Islet precursor cell (in vitro differentiated cells): ENCODE measurements around the gene ALG14.
A peak's percentile ranks its signal among the peaks of the same experiment; 100 is the strongest.
"Not testable (repeated sequence)": the region's sequence is repeated elsewhere in the genome, so short reads cannot be mapped to it uniquely, and the experiment has no call there.

ENCODE experiments used
- DNase-seq: peaks from one replicate; pipeline ENCODE4 v3.0.0-alpha.2; 2018

ALG14 gene

GRCh38 chr1:95005584-95005983 is 67.2 kb downstream of the ALG14 start:
- no peak for DNase-seq

GRCh38 chr1:95004013-95004412 is 68.7 kb downstream of the ALG14 start:
- DNase-seq, result no peak

DNA sequence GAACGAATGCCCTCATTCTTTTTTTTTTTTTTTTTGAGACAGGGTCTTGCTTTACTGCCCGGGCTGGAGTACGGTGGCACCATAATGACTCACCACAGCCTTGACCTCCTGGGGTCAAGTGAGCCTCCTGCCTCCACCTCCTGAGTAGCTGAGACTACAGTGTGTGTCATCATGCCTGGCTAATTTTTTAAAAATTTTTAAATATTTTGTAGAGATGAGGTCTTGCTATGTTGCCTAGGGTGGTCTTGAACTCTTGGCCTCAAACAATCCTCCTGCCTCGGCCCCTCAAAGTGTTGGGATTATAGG is 69.4 kb downstream of the ALG14 start:
- DNase-seq, result no peak

GRCh38 chr1:95002540-95003432 is 70.0 kb downstream of the ALG14 start:
- no peak for DNase-seq

DNA sequence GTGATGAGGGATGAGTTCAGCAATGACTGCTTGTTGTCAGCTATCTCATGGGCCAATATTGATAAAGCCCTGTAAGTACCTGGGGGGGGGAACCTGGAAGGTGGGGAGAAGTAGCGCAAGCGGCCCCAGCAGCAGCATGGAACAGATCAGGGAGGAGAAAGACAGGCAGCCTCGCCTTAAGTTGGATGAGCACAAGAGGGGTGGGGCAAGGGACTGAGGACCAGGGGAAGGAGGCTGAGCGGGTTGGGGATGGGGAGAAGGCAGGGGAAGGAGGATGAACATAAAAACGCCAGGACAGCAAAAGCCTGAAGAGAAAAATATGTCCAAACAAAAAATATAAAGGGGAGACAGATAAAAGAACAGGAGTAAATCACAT is 70.6 kb downstream of the ALG14 start:
- DNase-seq, result no peak

DNA sequence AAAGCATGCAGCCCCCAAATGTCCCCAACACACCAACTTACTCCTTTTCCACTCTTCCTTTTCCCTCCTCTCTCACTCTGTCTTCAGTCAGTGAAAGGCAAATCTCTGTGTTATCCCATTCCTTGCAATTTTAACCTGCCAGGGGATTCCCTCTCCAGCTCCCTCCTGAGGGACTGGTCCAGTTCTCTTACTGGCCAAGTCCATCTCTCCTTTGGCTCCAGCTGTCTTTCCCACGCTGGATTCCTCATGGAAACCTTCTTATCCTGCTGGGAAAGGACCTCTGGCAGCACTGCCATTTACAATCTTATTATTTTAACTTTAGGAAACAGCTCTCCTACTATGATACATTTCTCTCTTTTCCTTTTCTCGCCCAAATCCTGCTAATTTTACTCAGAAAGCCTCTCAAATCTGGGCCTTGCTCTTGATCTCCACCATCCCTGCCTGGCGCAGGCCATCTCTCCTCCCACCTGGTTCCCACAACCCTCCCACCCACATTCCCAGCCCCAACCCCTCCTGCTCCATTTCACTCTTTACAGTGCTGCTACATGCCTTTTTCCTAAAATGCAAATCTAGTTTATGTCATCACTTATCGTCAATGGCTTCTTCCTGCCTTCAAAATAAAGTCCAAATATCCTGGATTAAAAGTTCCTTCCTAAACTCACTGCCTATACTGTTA is 73.2 kb downstream of the ALG14 start:
- DNase-seq, result no peak

- DNase-seq, result no peak
Observed at GRCh38 chr1:94998748-94999147, 74.0 kb downstream of the ALG14 start.

GRCh38 chr1:94998114-94998513 is 74.6 kb downstream of the ALG14 start:
- DNase-seq, result no peak

GRCh38 chr1:94995536-94995935 is 77.2 kb downstream of the ALG14 start:
- DNase-seq, result not testable (repeated sequence)

- DNase-seq, result no peak
Observed at GRCh38 chr1:94994805-94995204, 77.9 kb downstream of the ALG14 start.

DNA sequence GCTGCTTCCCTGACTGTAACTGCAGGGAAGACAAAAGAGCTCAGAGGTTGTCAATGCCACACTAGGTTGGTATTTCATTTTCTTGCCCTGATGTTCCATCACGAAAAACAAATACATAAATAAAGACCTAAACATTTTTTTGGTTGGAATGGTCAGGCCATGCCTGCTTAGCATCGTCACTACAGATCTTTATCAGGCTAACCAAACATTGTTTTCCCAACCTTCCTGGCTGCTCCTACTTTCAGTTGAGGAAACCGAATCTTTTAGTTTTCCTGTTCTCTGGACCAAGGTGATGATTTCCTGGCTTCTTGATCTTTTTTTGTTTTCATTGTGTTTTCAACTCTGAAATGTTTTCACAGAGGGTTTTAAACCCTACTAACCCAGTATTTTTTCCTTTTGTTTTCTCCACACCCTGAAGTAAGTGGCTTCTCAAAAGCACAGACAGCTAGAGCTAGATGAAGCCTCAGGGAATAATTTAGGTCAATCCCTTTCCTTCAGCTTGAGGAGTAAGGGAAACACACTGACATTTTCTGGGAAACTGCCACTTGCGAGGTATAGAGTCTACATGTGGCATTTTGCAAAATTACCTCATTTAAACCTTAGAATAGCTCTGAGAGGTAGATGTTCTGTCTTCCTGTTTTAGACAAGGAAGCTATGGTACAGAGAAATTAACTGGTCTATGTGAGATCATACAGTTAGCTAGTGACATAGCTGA is 78.7 kb downstream of the ALG14 start:
- no peak for DNase-seq

- no peak for DNase-seq
Observed at GRCh38 chr1:94992863-94993563, 79.7 kb downstream of the ALG14 start.

DNA sequence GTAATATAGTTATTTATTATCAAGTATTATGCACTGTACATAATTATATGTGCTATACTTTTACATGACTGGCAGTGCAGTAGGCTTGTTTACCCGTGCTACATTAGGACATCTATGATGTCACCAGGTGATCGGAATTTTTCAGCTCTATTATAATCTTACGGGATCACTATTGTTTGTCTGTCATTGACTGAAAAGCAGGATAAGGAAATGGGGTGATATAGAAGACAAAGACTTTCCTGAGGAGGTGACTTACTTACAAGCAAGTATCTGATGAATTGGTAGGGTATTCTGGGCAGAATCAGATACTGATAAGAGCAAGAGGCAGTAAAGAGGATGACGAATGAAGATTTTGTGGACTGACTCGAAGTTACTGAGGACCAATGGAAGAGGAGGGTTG is 80.6 kb downstream of the ALG14 start:
- DNase-seq, result no peak

GRCh38 chr1:94989911-94990473 is 82.8 kb downstream of the ALG14 start:
- DNase-seq, result no peak

DNA sequence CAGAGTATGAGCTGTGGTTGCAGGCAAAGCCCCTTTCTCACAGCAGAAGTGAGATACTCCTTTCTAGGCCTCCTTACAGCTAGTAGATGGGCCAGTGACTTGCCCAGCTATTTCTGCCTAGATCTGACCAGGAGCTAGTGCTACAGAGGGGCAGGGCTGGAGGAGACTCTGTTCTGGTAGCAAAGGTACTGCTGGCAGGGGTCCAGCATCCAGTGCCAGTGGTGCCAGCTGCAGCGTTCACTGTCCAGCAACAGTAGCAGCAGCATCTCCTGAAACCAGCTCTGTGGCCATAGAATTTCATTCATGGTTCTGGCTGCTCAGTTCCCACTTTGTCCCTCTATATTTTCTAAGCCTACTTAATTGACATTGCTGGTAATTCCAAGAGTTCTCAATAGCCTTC is 83.4 kb downstream of the ALG14 start:
- DNase-seq, result no peak

DNA sequence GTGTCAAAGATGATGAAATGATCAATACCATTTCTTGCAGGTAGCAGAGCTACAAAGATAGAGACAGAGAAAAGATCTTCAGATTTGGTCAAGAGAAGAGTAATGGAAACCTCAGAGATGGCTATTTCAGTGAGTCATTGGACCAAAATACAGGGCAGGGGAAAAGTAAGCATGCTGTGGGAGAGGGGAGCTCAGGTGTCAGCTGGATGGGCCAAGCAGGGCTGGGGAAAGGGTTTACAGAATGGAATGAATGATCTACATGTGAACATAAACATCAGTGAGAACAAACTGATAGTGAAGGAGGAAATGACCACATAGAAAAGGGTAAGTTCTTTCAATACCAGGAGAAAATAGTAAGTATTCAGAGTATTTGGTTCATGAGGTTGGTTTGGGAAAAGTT is 84.4 kb downstream of the ALG14 start:
- no peak for DNase-seq

GRCh38 chr1:94986783-94987182 is 86.0 kb downstream of the ALG14 start:
- DNase-seq, result no peak

GRCh38 chr1:94983171-94983739 is 89.5 kb downstream of the ALG14 start:
- DNase-seq, result peak; percentile 63

GRCh38 chr1:94982398-94982797 is 90.4 kb downstream of the ALG14 start:
- DNase-seq, result no peak

GRCh38 chr1:94981575-94981973 is 91.2 kb downstream of the ALG14 start:
- no peak for DNase-seq

DNA sequence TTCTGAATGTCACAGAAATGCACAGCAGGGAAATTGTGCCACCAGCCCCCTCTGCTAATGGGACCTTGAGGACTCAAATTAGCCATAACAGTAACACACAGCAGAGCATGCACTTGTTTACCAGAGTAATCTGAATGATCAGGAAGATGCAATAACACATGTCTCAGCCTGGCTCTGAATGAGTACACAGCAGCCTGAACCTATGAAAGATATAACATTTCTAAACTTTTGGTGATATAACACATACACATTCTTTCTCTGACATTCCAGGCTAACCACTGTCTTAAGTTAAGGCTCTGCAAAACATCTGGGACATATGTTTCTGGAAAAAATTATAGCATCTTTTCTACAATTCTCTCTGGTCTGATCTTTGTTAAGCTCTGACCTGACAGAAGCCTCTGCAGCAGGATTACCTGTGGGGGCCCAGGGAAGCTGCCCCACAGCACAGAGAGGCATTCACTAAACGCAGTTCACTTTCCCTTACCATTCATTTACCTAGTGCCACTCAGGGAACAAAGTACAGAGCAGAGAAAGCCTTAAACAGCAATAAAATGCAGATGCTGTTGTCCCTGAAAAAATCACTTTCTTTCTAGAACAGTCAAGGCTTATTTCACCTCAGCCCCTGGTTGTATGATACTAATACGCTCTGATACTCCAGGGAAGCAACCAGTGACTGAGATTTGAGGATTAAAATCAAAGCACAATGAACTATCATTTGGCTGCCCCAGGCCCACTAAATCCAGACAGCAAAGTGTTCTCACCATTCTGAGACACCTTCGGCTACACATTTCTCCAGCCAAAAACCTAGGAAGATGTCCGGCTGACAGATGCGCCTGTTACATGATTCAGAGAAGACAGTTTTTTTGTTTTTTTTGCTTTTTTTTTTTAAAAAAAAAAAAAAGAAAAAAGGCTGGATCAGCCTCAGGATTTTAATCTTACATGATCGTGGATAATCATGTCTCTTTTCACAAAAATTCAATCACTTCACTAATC is 91.9 kb downstream of the ALG14 start:
- no peak for DNase-seq
